ENCODE measurements around the gene SLC22A5. TPM values are rescaled to one million over a fixed set of nuclear protein-coding genes. Genes with fewer than 3 reads are reported as not detected.

SLC22A5 gene
- polyA plus RNA-seq, 2 of the 4 experiments (the other 2 are of a cell fraction), result 27.4 to 35.3 TPM

- no peak for TF ChIP-seq REST (IDR thresholded peaks at IDR 0.05)
- TF ChIP-seq CBX8 (IDR thresholded peaks at IDR 0.05), result no peak
- TF ChIP-seq ZC3H11A (IDR thresholded peaks at IDR 0.05), result no peak
- no peak for TF ChIP-seq HEYL (CRISPR knock-in tag; IDR thresholded peaks at IDR 0.05)
- TF ChIP-seq TFCP2L1 (CRISPR knock-in tag; IDR thresholded peaks at IDR 0.05), result no peak
- no peak for TF ChIP-seq BCL3 (IDR thresholded peaks at IDR 0.05)
- peak in 1 of 2 experiments; percentile 17; a peak in 1 of 5 replicates for TF ChIP-seq RAD21 (conservative IDR thresholded peaks at IDR 0.05 in 1 of 2, IDR thresholded peaks at IDR 0.05 in 1 of 2)
- no peak for TF ChIP-seq ZNF302 (CRISPR knock-in tag; IDR thresholded peaks at IDR 0.05)
- TF ChIP-seq POLR2A (IDR thresholded peaks at IDR 0.05; ENCODE audit: low read length), result no peak
- TF ChIP-seq ZSCAN20 (CRISPR knock-in tag; IDR thresholded peaks at IDR 0.05), result no peak
These were observed 57.1 kb downstream of the SLC22A5 start (continued) for GRCh38 chr5:132426525-132427138.

- ChIA-PET POLR2A (interaction anchor here (0.7 to 3.3 kb wide), 3 partner anchors 63 to 68 kb away, joined by 3 to 28 read pairs (median 8); partner anchors contain the start of gene IRF1), CTCF (interaction anchor here (0.9 to 10.7 kb wide), 11 partner anchors 9 to 78 kb away, joined by 3 to 91 read pairs (median 6); partner anchors contain the start of gene IRF1)
- no peak for TF ChIP-seq NPAS2 (CRISPR knock-in tag; IDR thresholded peaks at IDR 0.05; ENCODE audit: borderline replicate concordance)
- no peak for TF ChIP-seq EP300 (IDR thresholded peaks at IDR 0.05)
- TF ChIP-seq HDAC2 (IDR thresholded peaks at IDR 0.05), result no peak
- no peak for TF ChIP-seq CTCF (IDR thresholded peaks at IDR 0.05)
- no peak for TF ChIP-seq HOXB5 (CRISPR knock-in tag; IDR thresholded peaks at IDR 0.05)
- no peak for TF ChIP-seq ESRRA (IDR thresholded peaks at IDR 0.05; ENCODE audit: borderline replicate concordance, low read length)
- TF ChIP-seq ELK1 (IDR thresholded peaks at IDR 0.05; ENCODE audit: low read depth, low read length), result no peak
- TF ChIP-seq POLR2AphosphoS2 (conservative IDR thresholded peaks at IDR 0.05; ENCODE audit: low read length), result no peak
- TF ChIP-seq BCL3 (IDR thresholded peaks at IDR 0.05), result no peak
- no peak for TF ChIP-seq BHLHE40 (IDR thresholded peaks at IDR 0.05; ENCODE audit: low read depth, low read length)
- no peak for TF ChIP-seq TFCP2L1 (CRISPR knock-in tag; IDR thresholded peaks at IDR 0.05)
- no peak for TF ChIP-seq SREBF2 (IDR thresholded peaks at IDR 0.05)
- TF ChIP-seq PBX3 (IDR thresholded peaks at IDR 0.05), result no peak
- TF ChIP-seq EHF (CRISPR knock-in tag; IDR thresholded peaks at IDR 0.05), result no peak
- TF ChIP-seq HOXB13 (CRISPR knock-in tag; IDR thresholded peaks at IDR 0.05; ENCODE audit: low read depth), result no peak
- no peak for TF ChIP-seq ZFP36 (IDR thresholded peaks at IDR 0.05; ENCODE audit: borderline replicate concordance, partially characterized antibody)
- no peak for TF ChIP-seq RAD21 (conservative IDR thresholded peaks at IDR 0.05 in 1 of 2, IDR thresholded peaks at IDR 0.05 in 1 of 2)
- no peak for TF ChIP-seq JUNB (IDR thresholded peaks at IDR 0.05)
- ATAC-seq, result peak; percentile 5 to 15; a peak in 1 of 6 replicates
- Histone ChIP-seq H3K4me3 (no peak overlapping the region), H3K27ac (peak overlapping the region; percentile 67 to 84), H3K4me2 (peak overlapping the region; percentile 39; the same call in 2 of the 3 replicates), H3K4me1 (peaks cover 57% of the 10 kb centered on the region), H3K9me3 (no peaks in the 10 kb centered on the region)
- WGBS (ENCODE audit: missing lambda C conversion rate), result 91% methylated on average over 6 of the region's 6 CpGs
- no peak for DNase-seq (ENCODE audit: low read depth in 1 of 2, low spot score in 1 of 2)
- no peak for FAIRE-seq
These were observed 58.0 kb downstream of the SLC22A5 start for GRCh38 chr5:132427281-132428146.
